ENCODE data around the gene POU6F2. TPM values are rescaled to one million over a fixed set of nuclear protein-coding genes. Genes with fewer than 3 reads are reported as not detected.

POU6F2 gene
- total RNA-seq, 1 experiment from 2014 or later, result 3.9 TPM

GRCh38 chr7:39130274-39130673, 152.6 kb downstream of the POU6F2 start:
- Histone ChIP-seq H3K36me3 (ENCODE audit: control insufficient read depth, insufficient read depth, low read length) (no peaks in the 10 kb centered on the region), H3K4me1 (no peaks in the 10 kb centered on the region; the same call in 1 of the 2 replicates), H3K27me3 (replicated peaks; ENCODE audit: control insufficient read depth, insufficient read depth, low read length) (no peaks in the 10 kb centered on the region), H3K9me3 (no peaks in the 10 kb centered on the region), H3K4me3 (ENCODE audit: low read depth, low read length) (no peak overlapping the region)
- no peak for DNase-seq
- no peak for TF ChIP-seq CTCF (IDR thresholded peaks at IDR 0.05; ENCODE audit: insufficient read depth in 1 of 2, low read depth in 1 of 2, low read length in 1 of 2, severe bottlenecking in 1 of 2, unreplicated experiment in 1 of 2)
- ChIA-PET POLR2A (no interaction called here), CTCF (no interaction called here)
- intact Hi-C loops (cut with micrococcal nuclease; ENCODE audit: unreplicated experiment), result no loop called here
- H3K4me1 Mint-ChIP-seq (ENCODE audit: low read depth, unreplicated experiment), result no peaks in the 10 kb centered on the region
- H3K27me3 Mint-ChIP-seq (ENCODE audit: insufficient read depth, unreplicated experiment), result peaks cover 15% of the 10 kb centered on the region
- no TSS peak for BruUV-seq (replicated peaks)
- H3K36me3 Mint-ChIP-seq (ENCODE audit: insufficient read depth, unreplicated experiment), result no peaks in the 10 kb centered on the region
- H3K4me3 Mint-ChIP-seq (ENCODE audit: unreplicated experiment), result no peak overlapping the region
- no peaks in the 10 kb centered on the region for H3K9me3 Mint-ChIP-seq (ENCODE audit: unreplicated experiment)
- no peak overlapping the region for H3K27ac Mint-ChIP-seq (ENCODE audit: unreplicated experiment)

- no peaks in the 10 kb centered on the region for H3K27me3 ChIP-seq (replicated peaks; ENCODE audit: control insufficient read depth, insufficient read depth, low read length)
These were observed 153.3 kb downstream of the POU6F2 start for GRCh38 chr7:39130857-39131526.

GRCh38 chr7:39132306-39132705, 154.6 kb downstream of the POU6F2 start:
- H3K4me1 Mint-ChIP-seq (ENCODE audit: low read depth, unreplicated experiment), result no peaks in the 10 kb centered on the region
- H3K36me3 Mint-ChIP-seq (ENCODE audit: insufficient read depth, unreplicated experiment), result no peaks in the 10 kb centered on the region
- BruUV-seq (replicated peaks), result no TSS peak
- H3K27me3 Mint-ChIP-seq (ENCODE audit: insufficient read depth, unreplicated experiment), result peaks cover 10% of the 10 kb centered on the region
- no peaks in the 10 kb centered on the region for H3K27me3 ChIP-seq (replicated peaks; ENCODE audit: control insufficient read depth, insufficient read depth, low read length)
- H3K27ac Mint-ChIP-seq (ENCODE audit: unreplicated experiment), result no peak overlapping the region
- no peaks in the 10 kb centered on the region for H3K36me3 ChIP-seq (ENCODE audit: control insufficient read depth, insufficient read depth, low read length)
- no peaks in the 10 kb centered on the region for H3K9me3 Mint-ChIP-seq (ENCODE audit: unreplicated experiment)
- intact Hi-C loops (cut with micrococcal nuclease; ENCODE audit: unreplicated experiment), result no loop called here
- H3K9me3 ChIP-seq, result peaks cover 3% of the 10 kb centered on the region; the same call in 1 of the 2 replicates
- H3K4me3 Mint-ChIP-seq (ENCODE audit: unreplicated experiment), result no peak overlapping the region
- no peak overlapping the region for H3K4me3 ChIP-seq (ENCODE audit: low read depth, low read length)
- no peak for DNase-seq
- TF ChIP-seq CTCF (IDR thresholded peaks at IDR 0.05; ENCODE audit: insufficient read depth in 1 of 2, low read depth in 1 of 2, low read length in 1 of 2, severe bottlenecking in 1 of 2, unreplicated experiment in 1 of 2), result no peak
- ChIA-PET CTCF (no interaction called here), POLR2A (no interaction called here)
- no peaks in the 10 kb centered on the region; the same call in 1 of the 2 replicates for H3K4me1 ChIP-seq

More at GRCh38 chr7:39130857-39131526, 153.3 kb downstream of the POU6F2 start:
- H3K27me3 Mint-ChIP-seq (ENCODE audit: insufficient read depth, unreplicated experiment), result peaks cover 14% of the 10 kb centered on the region
- ChIA-PET CTCF (no interaction called here), POLR2A (no interaction called here)
- no peak for TF ChIP-seq CTCF (IDR thresholded peaks at IDR 0.05; ENCODE audit: insufficient read depth in 1 of 2, low read depth in 1 of 2, low read length in 1 of 2, severe bottlenecking in 1 of 2, unreplicated experiment in 1 of 2)
- H3K4me3 ChIP-seq (ENCODE audit: low read depth, low read length), result no peak overlapping the region
- intact Hi-C loops (cut with micrococcal nuclease; ENCODE audit: unreplicated experiment), result no loop called here
- H3K4me3 Mint-ChIP-seq (ENCODE audit: unreplicated experiment), result peak overlapping the region; percentile 63
- no peaks in the 10 kb centered on the region for H3K36me3 ChIP-seq (ENCODE audit: control insufficient read depth, insufficient read depth, low read length)
- H3K4me1 Mint-ChIP-seq (ENCODE audit: low read depth, unreplicated experiment), result no peaks in the 10 kb centered on the region
- H3K27ac Mint-ChIP-seq (ENCODE audit: unreplicated experiment), result no peak overlapping the region
- no TSS peak for BruUV-seq (replicated peaks)
- no peaks in the 10 kb centered on the region; the same call in 1 of the 2 replicates for H3K4me1 ChIP-seq
- no peaks in the 10 kb centered on the region for H3K36me3 Mint-ChIP-seq (ENCODE audit: insufficient read depth, unreplicated experiment)
- H3K9me3 ChIP-seq, result no peaks in the 10 kb centered on the region; the same call in 1 of the 2 replicates
- DNase-seq, result peak in 1 of 2 experiments; percentile 5
- H3K9me3 Mint-ChIP-seq (ENCODE audit: unreplicated experiment), result no peaks in the 10 kb centered on the region

All from Caco-2 (cell line).